Mesenteric fat pad (tissue), 1 donor: ENCODE data around the gene WNT10A. TPM values are rescaled to one million over a fixed set of nuclear protein-coding genes. Genes with fewer than 3 reads are reported as not detected.
"Not testable (repeated sequence)": the region's sequence is repeated elsewhere in the genome, so short reads cannot be mapped to it uniquely, and the experiment has no call there.

Experiments
- DNase-seq: peaks from one replicate; pipeline ENCODE4 v3.0.0-alpha.2; 2020; ENCODE audit warnings: low spot score
- total RNA-seq: library from RNA; stranded (reverse); fragmentation: NEBNext Ultra II Directional; extraction: Animal tissue kit (Norgen Biotek cat#: 25700); gene quantifications from one replicate; pipeline ENCODE4 v1.2.1, GENCODE V29; 2021
- donor health status: DM: yes; HTN: yes; CAD: no.

WNT10A gene
- total RNA-seq, 1 donor from 2014 or later: not detected

GRCh38 chr2:218927876-218928275 is 47.2 kb downstream of the WNT10A start:
- DNase-seq: no peak

- DNase-seq: not testable (repeated sequence)
These were observed 49.8 kb downstream of the WNT10A start for GRCh38 chr2:218930488-218930887.

- not testable (repeated sequence) for DNase-seq
These were observed 51.1 kb downstream of the WNT10A start for GRCh38 chr2:218931751-218932150.

Other genes starting within 250 kb of the WNT10A start
- gene ZNF142, start 221.2 kb upstream of the WNT10A start, total RNA-seq: 21.3 TPM
- 20.9 TPM for gene BCS1L, start 221.2 kb upstream of the WNT10A start, total RNA-seq
- 24.0 TPM for gene RNF25, start 208.8 kb upstream of the WNT10A start, total RNA-seq
- 19.6 TPM for gene STK36, start 208.8 kb upstream of the WNT10A start, total RNA-seq
- 23.6 TPM for gene TTLL4, start 170.0 kb upstream of the WNT10A start, total RNA-seq
- gene CYP27A1, start 98.7 kb upstream of the WNT10A start, total RNA-seq: 20.5 TPM
- gene PRKAG3, start 49.0 kb upstream of the WNT10A start, total RNA-seq: not detected
- gene WNT6, start 21.0 kb upstream of the WNT10A start, total RNA-seq: 0.90 TPM
- not detected for gene CDK5R2, start 78.8 kb downstream of the WNT10A start, total RNA-seq
- not detected for gene FEV, start 104.3 kb downstream of the WNT10A start, total RNA-seq
- gene CRYBA2, start 112.6 kb downstream of the WNT10A start, total RNA-seq: not detected
- gene CFAP65, start 160.7 kb downstream of the WNT10A start, total RNA-seq: not detected
- gene IHH, start 180.1 kb downstream of the WNT10A start, total RNA-seq: 0.26 TPM